H1 (cell line): ENCODE results near the gene TLCD3A. TPM values are rescaled to one million over a fixed set of nuclear protein-coding genes. Genes with fewer than 3 reads are reported as not detected.

Experiments
- CTCF ChIA-PET: fragments of 300-600 bp; sonication (Branson Sonifier 250); formaldehyde crosslinking; loops from one replicate; lab custom pipeline; 2021; ENCODE audit not compliant: partially characterized antibody; lab: Charles Lee
- POLR2A ChIA-PET: fragments of 300-600 bp; sonication (Branson Sonifier 250); formaldehyde crosslinking; loops from one replicate; lab custom pipeline; 2021; ENCODE audit warnings: inconsistent platforms; ENCODE audit not compliant: partially characterized antibody; lab: Charles Lee
- DNase-seq, 2 experiments: peaks; one replicate each; pipeline versions ENCODE4 v3.0.0 to v3.0.0-alpha.2; 2010 to 2022; ENCODE audit warnings: low spot score in 2 of 2, low read depth in 1 of 2, mixed read lengths in 1 of 2
- FAIRE-seq: peaks from 2 replicates; lab custom pipeline; 2011; peaks lifted over from hg19 to GRCh38; lab: Jason Lieb, UNC
- H2AFZ ChIP-seq: 2 replicates; pipeline ENCODE4 v1.8.1; 2012; ENCODE audit warnings: low read length, inconsistent platforms
- H2AK5ac ChIP-seq: 2 replicates; pipeline ENCODE4 v1.6.1; 2013; ENCODE audit warnings: low read depth, low read length
- H2BK120ac ChIP-seq: replicated peaks from 2 replicates; pipeline ENCODE3; 2013; ENCODE audit warnings: low read depth, low read length, inconsistent platforms
- H2BK12ac ChIP-seq: 2 replicates; pipeline ENCODE4 v1.6.1; 2013; ENCODE audit warnings: low read depth, low read length
- H2BK15ac ChIP-seq: 2 replicates; pipeline ENCODE4 v1.6.1; 2013; ENCODE audit warnings: low read length
- H2BK20ac ChIP-seq: 2 replicates; pipeline ENCODE4 v1.6.1; 2013; ENCODE audit warnings: low read length
- H2BK5ac ChIP-seq: 2 replicates; pipeline ENCODE4 v1.6.1; 2013; ENCODE audit warnings: low read depth, low read length
- H3K14ac ChIP-seq: 2 replicates; pipeline ENCODE4 v1.6.1; 2013; ENCODE audit warnings: inconsistent platforms; ENCODE audit not compliant: insufficient read length
- H3K18ac ChIP-seq: 2 replicates; pipeline ENCODE4 v1.6.1; 2013; ENCODE audit warnings: low read length; ENCODE audit errors: extremely low read depth
- H3K23ac ChIP-seq: 2 replicates; pipeline ENCODE4 v1.6.1; 2013; ENCODE audit warnings: inconsistent platforms; ENCODE audit not compliant: insufficient read length
- H3K23me2 ChIP-seq: 2 replicates; pipeline ENCODE4 v1.6.1; 2013; ENCODE audit warnings: low read depth, low read length
- H3K27ac ChIP-seq: 2 replicates; pipeline ENCODE4 v1.6.1; 2011; ENCODE audit warnings: low read depth, low read length, inconsistent platforms
- H3K27me3 ChIP-seq, 4 experiments: replicated peaks in 1 of 4; 1 replicate in 1 of 4; 2 replicates in 3 of 4; pipeline versions ENCODE4 v1.6.1 to v1.8.1; 2011 to 2013; ENCODE audit warnings: low read length in 3 of 4, mild to moderate bottlenecking in 3 of 4, inconsistent platforms in 2 of 4, mixed read lengths in 2 of 4, moderate library complexity in 1 of 4; ENCODE audit not compliant: control insufficient read depth in 3 of 4, insufficient read depth in 3 of 4; ENCODE audit errors: extremely low read depth in 1 of 4
- H3K36me3 ChIP-seq, 4 experiments: 2 replicates each; pipeline versions ENCODE4 v1.6.1 to v1.8.1; 2011 to 2013; ENCODE audit warnings: mild to moderate bottlenecking in 4 of 4, low read length in 3 of 4, moderate library complexity in 2 of 4, control low read depth in 1 of 4, inconsistent platforms in 1 of 4; ENCODE audit not compliant: insufficient read depth in 4 of 4, control insufficient read depth in 2 of 4
- H3K4ac ChIP-seq: replicated peaks from 2 replicates; pipeline ENCODE3; 2013; ENCODE audit warnings: low read length, low read depth, mixed read lengths, inconsistent platforms; ENCODE audit not compliant: insufficient read length
- H3K4me1 ChIP-seq, 4 experiments: replicated peaks in 1 of 4; 1 replicate in 1 of 4; 2 replicates in 3 of 4; pipeline versions ENCODE4 v1.6.1 to v1.8.1; 2011 to 2013; ENCODE audit warnings: low read length in 3 of 4, inconsistent platforms in 2 of 4, mixed read lengths in 1 of 4; ENCODE audit not compliant: insufficient read depth in 4 of 4, control insufficient read depth in 3 of 4
- H3K4me2 ChIP-seq, 2 experiments: 2 replicates each; pipeline versions ENCODE4 v1.6.1 to v1.8.1; 2011 to 2013; ENCODE audit warnings: low read depth in 2 of 2, low read length in 2 of 2, control low read depth in 1 of 2, inconsistent platforms in 1 of 2, mild to moderate bottlenecking in 1 of 2; ENCODE audit not compliant: insufficient read depth in 1 of 2
- H3K4me3 ChIP-seq, 4 experiments: fragments of 200-600, 300-600 bp in 1 of 4; sonication (generic), shearing (Covaris generic), sonication (Bioruptor Twin) in 1 of 4; 2 replicates each; pipeline versions ENCODE4 v1.5.1 to v1.8.1; 2011 to 2016; ENCODE audit warnings: low read length in 4 of 4, low read depth in 3 of 4, control low read depth in 2 of 4, inconsistent platforms in 2 of 4, mild to moderate bottlenecking in 2 of 4, mixed read lengths in 1 of 4, moderate library complexity in 1 of 4; ENCODE audit not compliant: insufficient read depth in 2 of 4; ENCODE audit errors: extremely low read depth in 1 of 4
- H3K56ac ChIP-seq: replicated peaks from 2 replicates; pipeline ENCODE3; 2013; ENCODE audit warnings: low read depth, mild to moderate bottlenecking, mixed read lengths, low read length, inconsistent platforms; ENCODE audit not compliant: insufficient read length
- H3K79me1 ChIP-seq: 2 replicates; pipeline ENCODE4 v1.6.1; 2013; ENCODE audit warnings: low read depth, low read length, control low read depth
- H3K79me2 ChIP-seq, 2 experiments: 2 replicates each; pipeline versions ENCODE4 v1.6.1 to v1.8.1; 2012 to 2013; ENCODE audit warnings: low read length in 2 of 2, mild to moderate bottlenecking in 2 of 2, inconsistent platforms in 1 of 2; ENCODE audit not compliant: insufficient read depth in 2 of 2, control insufficient read depth in 1 of 2
- H3K9ac ChIP-seq, 4 experiments: replicated peaks in 1 of 4; 1 replicate in 1 of 4; 2 replicates in 3 of 4; pipeline versions ENCODE4 v1.6.1 to v1.8.1; 2011 to 2013; ENCODE audit warnings: low read depth in 3 of 4, low read length in 3 of 4, control low read depth in 2 of 4, mild to moderate bottlenecking in 2 of 4, moderate library complexity in 2 of 4, inconsistent platforms in 1 of 4; ENCODE audit errors: extremely low read depth in 1 of 4
- H3K9me3 ChIP-seq, 2 experiments: 2 replicates each; pipeline versions ENCODE4 v1.6.1 to v1.8.1; 2012 to 2013; ENCODE audit warnings: mild to moderate bottlenecking in 2 of 2, moderate library complexity in 2 of 2, control low read depth in 1 of 2, inconsistent platforms in 1 of 2, low read depth in 1 of 2, low read length in 1 of 2, mixed read lengths in 1 of 2; ENCODE audit not compliant: insufficient read depth in 2 of 2
- H4K20me1 ChIP-seq, 2 experiments: replicated peaks in 1 of 2; 2 replicates each; pipeline versions ENCODE3 to v1.8.1; 2011 to 2013; ENCODE audit warnings: inconsistent platforms in 2 of 2, low read length in 2 of 2, mild to moderate bottlenecking in 1 of 2; ENCODE audit not compliant: insufficient read depth in 2 of 2, control insufficient read depth in 1 of 2
- H4K5ac ChIP-seq: 2 replicates; pipeline ENCODE4 v1.6.1; 2013; ENCODE audit warnings: low read length, low read depth, mixed read lengths, inconsistent platforms; ENCODE audit not compliant: insufficient read length
- H4K8ac ChIP-seq: 2 replicates; pipeline ENCODE4 v1.8.0; 2013; ENCODE audit warnings: mild to moderate bottlenecking, moderate library complexity, low read length, inconsistent platforms; ENCODE audit not compliant: insufficient read depth; ENCODE audit errors: extremely low read depth
- H4K91ac ChIP-seq: replicated peaks from 2 replicates; pipeline ENCODE3; 2013; ENCODE audit warnings: low read length, mixed read lengths, inconsistent platforms; ENCODE audit not compliant: insufficient read length
- EP300 ChIP-seq, 2 experiments: IDR thresholded peaks; 1 replicate in 1 of 2; 2 replicates in 1 of 2; pipeline ENCODE4 v1.6.1; 2011 to 2012; ENCODE audit warnings: low read depth in 2 of 2, low read length in 2 of 2, mild to moderate bottlenecking in 2 of 2, borderline replicate concordance in 1 of 2, inconsistent platforms in 1 of 2, moderate library complexity in 1 of 2
- JUND ChIP-seq: IDR thresholded peaks from 2 replicates; pipeline ENCODE4 v1.6.1; 2011; ENCODE audit warnings: mild to moderate bottlenecking, improper control_type of control experiment, low read length
- KDM1A ChIP-seq: fragments of 200-600, 300-600 bp; sonication (generic); IDR thresholded peaks from 2 replicates; pipeline ENCODE4 v1.7.1; 2016; ENCODE audit warnings: mild to moderate bottlenecking, low read length, borderline replicate concordance
- PHF8 ChIP-seq: fragments of 200-600 bp; sonication (generic); conservative IDR thresholded peaks from 2 replicates; pipeline ENCODE4 v1.7.1; 2012; ENCODE audit warnings: low read depth, mild to moderate bottlenecking, inconsistent platforms, low read length, moderate library complexity
- SP4 ChIP-seq: IDR thresholded peaks from 2 replicates; pipeline ENCODE4 v1.6.1; 2012; ENCODE audit warnings: low read length, inconsistent platforms
- SUZ12 ChIP-seq: fragments of 200-600 bp; sonication (generic); IDR thresholded peaks from 2 replicates; pipeline ENCODE4 v1.6.1; 2012; ENCODE audit warnings: mild to moderate bottlenecking, inconsistent platforms, low read length, moderate library complexity, mixed read lengths
- WGBS, 2 experiments: shearing (Covaris generic) in 1 of 2; methylation state at CpG; one replicate each; pipeline versions ENCODE4 v1.1.6 to v1.1.7; 2013 to 2015; ENCODE audit warnings: low lambda C conversion rate in 2 of 2, mixed read lengths in 2 of 2, inconsistent platforms in 1 of 2, low coverage in 1 of 2, missing lambda C conversion rate in 1 of 2; ENCODE audit not compliant: insufficient replicate concordance in 2 of 2, insufficient coverage in 1 of 2, insufficient read length in 1 of 2; ENCODE audit errors: extremely low coverage in 1 of 2, missing lambda C conversion rate in 1 of 2; 5-methylcytosine and 5-hydroxymethylcytosine counted together
- polyA plus RNA-seq, 7 experiments: library from polyadenylated mRNA; depleted of rRNA in 3 of 7; stranded (reverse) in 5 of 7; unstranded in 2 of 7; fragments of >200 nt in 5 of 7; fragments of 200-250 nt in 2 of 7; gene quantifications; 1 replicate in 5 of 7; 2 replicates in 1 of 7; 4 replicates in 1 of 7; pipeline versions ENCODE4 v1.2.1 to v1.2.3, GENCODE V29; 2011 to 2013; ENCODE audit warnings: missing spikeins in 2 of 7, mixed read lengths in 2 of 7
- total RNA-seq: library from RNA; stranded (reverse); fragmentation: NEBNext Ultra II Directional; extraction: Animal tissue kit (Norgen Biotek cat#: 25700); gene quantifications from 2 replicates; pipeline ENCODE4 v1.2.1, GENCODE V29; 2021

Gene TLCD3A
- total and polyA plus RNA-seq, 2 of the 8 experiments (the other 6 are each of a cell fraction or from before 2014, with no cell fraction given): 26.1 to 48.8 TPM

DNA sequence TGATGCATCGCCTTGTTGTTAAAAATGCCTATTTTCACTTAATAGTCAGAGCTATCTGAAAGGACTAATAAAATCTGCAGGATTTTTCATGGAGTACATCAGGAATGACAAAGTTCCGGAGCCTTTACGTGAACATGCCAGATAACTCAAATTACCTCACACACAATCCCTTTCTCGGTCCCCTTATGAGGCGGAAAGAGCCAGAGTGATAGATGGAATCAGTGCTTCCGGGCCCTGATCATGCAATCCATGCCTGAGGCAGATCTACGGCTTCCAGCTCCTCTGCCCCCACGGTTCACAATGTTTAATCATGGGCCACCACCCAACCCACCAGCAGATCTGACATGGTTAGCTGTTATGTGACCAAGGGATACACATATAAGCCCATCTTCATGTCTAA, 34.7 kb upstream of the TLCD3A start:
- FAIRE-seq (no peak), DNase-seq (no peak)
- no peak overlapping the region for H2BK20ac ChIP-seq
- H3K79me2 ChIP-seq: peaks cover 0 to 5% of the 10 kb centered on the region in 2 experiments; a peak in 1 of 4 replicates
- no peaks in the 10 kb centered on the region for H3K9me3 ChIP-seq
- H3K14ac ChIP-seq: no peak overlapping the region
- no peak overlapping the region for H4K91ac ChIP-seq
- H3K56ac ChIP-seq: no peak overlapping the region
- ChIA-PET CTCF (interaction anchor here (0.6 to 7.4 kb wide), 9 partner anchors 9 to 533 kb away, joined by 3 to 79 read pairs (median 4); partner anchors contain the start of gene TIMM22), POLR2A (no interaction called here)
- no peak overlapping the region for H2BK120ac ChIP-seq
- no peak overlapping the region for H3K4me2 ChIP-seq
- H2BK5ac ChIP-seq: no peak overlapping the region
- no peak overlapping the region for H2BK15ac ChIP-seq
- H3K4me1 ChIP-seq: no peaks in the 10 kb centered on the region
- H4K5ac ChIP-seq: no peak overlapping the region
- peaks cover 0 to 3% of the 10 kb centered on the region in 2 experiments for H4K20me1 ChIP-seq
- no peak overlapping the region for H2BK12ac ChIP-seq
- no peaks in the 10 kb centered on the region for H3K27me3 ChIP-seq
- no peak overlapping the region for H3K4ac ChIP-seq
- H2AFZ ChIP-seq: no peak overlapping the region
- H3K23me2 ChIP-seq: no peaks in the 10 kb centered on the region
- H3K9ac ChIP-seq: peak overlapping the region in 1 of 4 experiments; percentile 40; a peak in 1 of 7 replicates
- H4K8ac ChIP-seq: no peak overlapping the region
- no peak overlapping the region for H2AK5ac ChIP-seq
- no peak overlapping the region for H3K18ac ChIP-seq
- no peak overlapping the region for H3K4me3 ChIP-seq
- peaks cover 4 to 17% (median 14%) of the 10 kb centered on the region in 4 experiments; a peak in 6 of 8 replicates for H3K36me3 ChIP-seq
- TF ChIP-seq SP4: no peak
- no peak for TF ChIP-seq JUND
- no peak for TF ChIP-seq PHF8
- TF ChIP-seq SUZ12: no peak
- TF ChIP-seq KDM1A: no peak
- TF ChIP-seq EP300 (IDR thresholded peaks at IDR 0.05; ENCODE audit: borderline replicate concordance in 1 of 2, low read depth in 2 of 2, low read length in 2 of 2): no peak
- H3K23ac ChIP-seq: no peak overlapping the region
- H3K79me1 ChIP-seq: no peaks in the 10 kb centered on the region; the same call in 1 of the 2 replicates
- H3K27ac ChIP-seq: no peak overlapping the region
- WGBS, 2 experiments: 88% methylated on average over 8 of the region's 8 CpGs; no CpG with 5 or more reads in 1 of the 2 experiments
